ENCODE measurements around the gene RUNX2. TPM values are rescaled to one million over a fixed set of nuclear protein-coding genes. Genes with fewer than 3 reads are reported as not detected.
"Not testable (repeated sequence)": the region's sequence is repeated elsewhere in the genome, so short reads cannot be mapped to it uniquely, and the experiment has no call there.

RUNX2 gene
- total and polyA plus RNA-seq, 8 donors: 2.5 to 5.9 (median 3.0) TPM

DNA sequence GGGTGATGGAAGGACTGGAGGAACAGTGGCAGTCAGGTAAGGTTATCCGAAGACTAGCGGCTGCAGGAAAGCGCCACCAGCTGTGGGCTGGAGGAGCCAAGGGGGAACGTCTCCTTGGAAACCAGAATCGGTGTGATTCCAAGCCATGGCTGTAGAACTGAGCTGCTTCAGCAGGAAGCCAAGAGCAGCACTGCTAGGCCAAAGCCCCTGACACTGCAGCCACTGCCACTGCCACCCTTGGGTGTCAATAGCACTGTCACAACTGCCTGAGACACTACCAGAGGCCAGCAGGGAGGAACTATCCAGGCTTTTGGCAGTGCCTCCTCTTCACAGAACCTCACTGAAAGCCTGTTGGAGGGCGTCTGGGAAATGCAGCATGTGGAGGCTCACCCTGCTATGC lies 339.2 kb downstream of the RUNX2 start:
- Histone ChIP-seq H3K9me3 (no peaks in the 10 kb centered on the region), H3K27ac (no peak overlapping the region), H3K4me1 (peaks cover 5 to 12% of the 10 kb centered on the region in 2 donors), H3K27me3 (peaks cover 15 to 36% of the 10 kb centered on the region in 2 donors), H3K4me3 (no peak overlapping the region), H3K36me3 (no peaks in the 10 kb centered on the region)
- TF ChIP-seq, protein P1, sequence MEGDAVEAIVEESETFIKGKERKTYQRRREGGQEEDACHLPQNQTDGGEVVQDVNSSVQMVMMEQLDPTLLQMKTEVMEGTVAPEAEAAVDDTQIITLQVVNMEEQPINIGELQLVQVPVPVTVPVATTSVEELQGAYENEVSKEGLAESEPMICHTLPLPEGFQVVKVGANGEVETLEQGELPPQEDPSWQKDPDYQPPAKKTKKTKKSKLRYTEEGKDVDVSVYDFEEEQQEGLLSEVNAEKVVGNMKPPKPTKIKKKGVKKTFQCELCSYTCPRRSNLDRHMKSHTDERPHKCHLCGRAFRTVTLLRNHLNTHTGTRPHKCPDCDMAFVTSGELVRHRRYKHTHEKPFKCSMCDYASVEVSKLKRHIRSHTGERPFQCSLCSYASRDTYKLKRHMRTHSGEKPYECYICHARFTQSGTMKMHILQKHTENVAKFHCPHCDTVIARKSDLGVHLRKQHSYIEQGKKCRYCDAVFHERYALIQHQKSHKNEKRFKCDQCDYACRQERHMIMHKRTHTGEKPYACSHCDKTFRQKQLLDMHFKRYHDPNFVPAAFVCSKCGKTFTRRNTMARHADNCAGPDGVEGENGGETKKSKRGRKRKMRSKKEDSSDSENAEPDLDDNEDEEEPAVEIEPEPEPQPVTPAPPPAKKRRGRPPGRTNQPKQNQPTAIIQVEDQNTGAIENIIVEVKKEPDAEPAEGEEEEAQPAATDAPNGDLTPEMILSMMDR (IDR thresholded peaks at IDR 0.05): no peak
- DNase-seq: no peak
- ATAC-seq: no peak
- intact Hi-C loops (cut with DNase I): no loop called here

DNA sequence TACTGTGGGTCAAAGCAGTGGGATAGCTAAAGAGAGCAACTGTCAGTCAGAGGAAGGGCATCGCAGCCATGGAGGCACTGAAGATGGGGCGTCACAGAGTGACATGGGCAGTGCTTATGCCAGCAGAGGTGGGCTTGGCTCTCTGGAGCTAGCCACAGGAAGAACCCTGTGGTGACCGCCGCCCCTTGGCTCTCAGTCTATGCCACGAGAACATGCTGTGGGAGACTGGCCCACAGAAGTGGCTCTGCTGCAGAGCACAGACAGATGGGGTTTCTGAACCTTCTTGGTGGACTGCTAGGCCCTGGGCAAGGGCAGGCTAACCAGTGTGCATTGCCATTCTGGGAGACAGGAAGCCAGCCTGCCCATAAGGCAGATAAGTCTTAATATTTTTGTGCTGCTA lies 339.6 kb downstream of the RUNX2 start:
- Histone ChIP-seq H3K36me3 (no peaks in the 10 kb centered on the region), H3K4me3 (no peak overlapping the region), H3K27ac (no peak overlapping the region), H3K4me1 (peaks cover 5 to 12% of the 10 kb centered on the region in 2 donors), H3K27me3 (peaks cover 11 to 32% of the 10 kb centered on the region in 2 donors), H3K9me3 (no peaks in the 10 kb centered on the region)
- DNase-seq (no peak), ATAC-seq (no peak)
- intact Hi-C loops (cut with DNase I): no loop called here
- TF ChIP-seq, protein P1 (IDR thresholded peaks at IDR 0.05): no peak

DNA sequence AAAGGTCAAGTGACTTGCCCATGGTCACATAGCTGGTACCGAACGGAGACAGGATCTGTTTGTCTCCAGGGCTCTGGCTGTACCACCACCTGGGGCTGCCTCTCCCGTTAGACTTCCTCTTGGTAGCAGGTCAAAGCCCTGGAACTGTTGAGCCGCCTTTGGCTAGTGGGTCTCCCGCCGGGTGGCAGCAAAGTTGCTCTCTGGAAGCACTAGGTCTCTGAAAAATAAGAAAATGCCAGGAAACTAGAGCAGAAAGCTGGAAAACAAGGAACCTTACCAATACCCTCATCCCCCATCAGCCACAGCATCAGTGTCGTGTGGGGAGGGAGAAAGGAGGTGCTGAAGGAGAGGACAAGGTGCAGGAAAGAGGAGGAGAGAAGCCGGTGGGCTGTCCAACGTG lies 340.6 kb downstream of the RUNX2 start:
- no peak overlapping the region for H3K4me3 ChIP-seq
- ATAC-seq (no peak), DNase-seq (no peak)
- no peaks in the 10 kb centered on the region for H3K9me3 ChIP-seq
- H3K4me1 ChIP-seq: peaks cover 2 to 5% of the 10 kb centered on the region in 2 donors
- no peaks in the 10 kb centered on the region for H3K36me3 ChIP-seq
- TF ChIP-seq, protein P1 (IDR thresholded peaks at IDR 0.05): no peak
- intact Hi-C loops (cut with DNase I): no loop called here
- no peak overlapping the region for H3K27ac ChIP-seq
- H3K27me3 ChIP-seq: peaks cover 3 to 22% of the 10 kb centered on the region in 2 donors

DNA sequence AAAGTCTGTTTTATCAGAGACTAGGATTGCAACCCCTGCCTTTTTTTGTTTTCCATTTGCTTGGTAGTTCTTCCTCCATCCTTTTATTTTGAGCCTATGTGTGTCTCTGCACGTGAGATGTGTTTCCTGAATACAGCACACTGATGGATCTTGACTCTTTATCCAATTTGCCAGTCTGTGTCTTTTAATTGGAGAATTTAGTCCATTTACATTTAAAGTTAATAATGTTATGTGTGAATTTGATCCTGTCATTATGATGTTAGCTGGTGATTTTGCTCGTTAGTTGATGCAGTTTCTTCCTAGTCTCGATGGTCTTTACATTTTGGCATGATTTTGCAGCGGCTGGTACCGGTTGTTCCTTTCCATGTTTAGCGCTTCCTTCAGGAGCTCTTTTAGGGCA lies 345.0 kb downstream of the RUNX2 start:
- H3K9me3 ChIP-seq; H3K27ac ChIP-seq; H3K4me3 ChIP-seq; DNase-seq; H3K36me3 ChIP-seq; H3K27me3 ChIP-seq; ATAC-seq; intact Hi-C loops (cut with DNase I): not testable (repeated sequence)
- H3K4me1 ChIP-seq: peaks cover 0 to 14% of the 10 kb centered on the region in 2 donors

DNA sequence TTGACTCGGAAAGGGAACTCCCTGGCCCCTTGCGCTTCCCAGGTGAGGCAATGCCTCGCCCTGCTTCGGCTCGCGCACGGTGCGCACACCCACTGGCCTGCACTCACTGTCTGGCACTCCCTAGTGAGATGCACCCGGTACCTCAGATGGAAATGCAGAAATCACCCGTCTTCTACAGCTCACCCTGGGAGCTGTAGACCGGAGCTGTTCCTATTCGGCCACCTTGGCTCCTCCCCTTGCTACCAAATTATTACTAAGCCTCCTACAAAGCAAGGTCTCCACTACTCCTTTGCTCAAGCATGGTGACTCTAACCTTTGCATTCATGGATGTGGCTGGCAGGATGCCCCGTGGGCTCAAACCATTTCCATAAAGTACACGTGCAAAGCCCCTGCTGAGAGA lies 347.0 kb downstream of the RUNX2 start:
- H3K4me3 ChIP-seq, H3K27me3 ChIP-seq: not testable (repeated sequence)

DNA sequence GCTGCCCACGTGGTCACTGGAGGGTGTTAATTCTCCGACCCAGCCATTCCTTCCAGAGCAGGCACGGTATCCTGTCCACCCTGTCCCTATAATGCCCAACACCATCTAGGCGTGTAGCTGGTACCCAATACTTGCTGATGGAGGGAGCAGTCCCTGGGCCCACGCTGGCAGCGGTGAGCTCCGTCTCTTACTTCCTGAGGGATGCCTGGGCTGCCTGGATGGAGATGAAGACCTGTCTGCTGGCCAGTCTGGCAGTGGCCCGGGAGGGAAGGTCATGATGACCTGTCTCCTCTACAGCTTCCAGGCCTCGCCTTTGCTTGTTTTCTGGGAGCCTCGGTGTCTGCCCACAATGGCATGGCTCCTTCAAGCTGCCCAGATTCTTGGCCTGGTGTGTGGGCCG lies 347.5 kb downstream of the RUNX2 start:
- DNase-seq (no peak), ATAC-seq (no peak)
- Histone ChIP-seq H3K36me3 (no peaks in the 10 kb centered on the region), H3K9me3 (peaks cover 0 to 5% of the 10 kb centered on the region in 2 donors), H3K27ac (no peak overlapping the region), H3K4me1 (peaks cover 0 to 16% of the 10 kb centered on the region in 2 donors), H3K27me3 (peaks cover 0 to 8% of the 10 kb centered on the region in 2 donors), H3K4me3 (no peak overlapping the region)
- TF ChIP-seq, protein P1 (IDR thresholded peaks at IDR 0.05): no peak
- intact Hi-C loops (cut with DNase I): no loop called here

More for the DNA sequence above, 347.0 kb downstream of the RUNX2 start:
- DNase-seq; H3K9me3 ChIP-seq; H3K27ac ChIP-seq; H3K36me3 ChIP-seq; intact Hi-C loops (cut with DNase I); ATAC-seq: not testable (repeated sequence)
- H3K4me1 ChIP-seq: peaks cover 0 to 16% of the 10 kb centered on the region in 2 donors
